ENCODE results near the gene LYST.

The LYST gene

DNA sequence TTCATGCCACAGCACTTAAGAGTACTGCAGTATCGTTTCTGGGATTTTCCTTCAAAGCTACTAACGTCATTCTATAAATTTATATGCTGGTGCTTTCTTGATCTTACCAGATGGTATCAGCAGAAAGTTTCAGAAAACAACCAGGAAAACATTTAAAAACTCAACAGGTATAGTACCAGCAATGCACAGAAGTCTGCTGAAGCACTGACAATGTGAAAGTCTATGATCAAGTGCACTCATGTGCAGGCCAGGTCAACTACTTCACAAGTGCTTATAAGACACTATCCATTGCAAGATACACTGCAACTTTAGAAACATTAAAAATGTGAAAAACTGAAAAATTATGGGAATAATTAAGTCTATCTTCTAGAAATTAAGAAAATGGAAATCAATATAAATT is 34.7 kb downstream of the LYST start:
- Mint-ChIP-seq H3K27me3 (ENCODE audit: low read depth, poor library complexity) (no peaks in the 10 kb centered on the region), H3K4me1 (no peaks in the 10 kb centered on the region), H3K4me3 (no peak overlapping the region), H3K27ac (no peak overlapping the region), H3K36me3 (ENCODE audit: low read depth) (no peaks in the 10 kb centered on the region), H3K9me3 (no peaks in the 10 kb centered on the region)
- DNase-seq, result no peak
- TF ChIP-seq, protein P1, sequence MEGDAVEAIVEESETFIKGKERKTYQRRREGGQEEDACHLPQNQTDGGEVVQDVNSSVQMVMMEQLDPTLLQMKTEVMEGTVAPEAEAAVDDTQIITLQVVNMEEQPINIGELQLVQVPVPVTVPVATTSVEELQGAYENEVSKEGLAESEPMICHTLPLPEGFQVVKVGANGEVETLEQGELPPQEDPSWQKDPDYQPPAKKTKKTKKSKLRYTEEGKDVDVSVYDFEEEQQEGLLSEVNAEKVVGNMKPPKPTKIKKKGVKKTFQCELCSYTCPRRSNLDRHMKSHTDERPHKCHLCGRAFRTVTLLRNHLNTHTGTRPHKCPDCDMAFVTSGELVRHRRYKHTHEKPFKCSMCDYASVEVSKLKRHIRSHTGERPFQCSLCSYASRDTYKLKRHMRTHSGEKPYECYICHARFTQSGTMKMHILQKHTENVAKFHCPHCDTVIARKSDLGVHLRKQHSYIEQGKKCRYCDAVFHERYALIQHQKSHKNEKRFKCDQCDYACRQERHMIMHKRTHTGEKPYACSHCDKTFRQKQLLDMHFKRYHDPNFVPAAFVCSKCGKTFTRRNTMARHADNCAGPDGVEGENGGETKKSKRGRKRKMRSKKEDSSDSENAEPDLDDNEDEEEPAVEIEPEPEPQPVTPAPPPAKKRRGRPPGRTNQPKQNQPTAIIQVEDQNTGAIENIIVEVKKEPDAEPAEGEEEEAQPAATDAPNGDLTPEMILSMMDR (IDR thresholded peaks at IDR 0.05), result no peak

GRCh38 chr1:235831148-235831547 is 35.6 kb downstream of the LYST start:
- Mint-ChIP-seq H3K4me1 (no peaks in the 10 kb centered on the region), H3K27ac (no peak overlapping the region), H3K36me3 (ENCODE audit: low read depth) (no peaks in the 10 kb centered on the region), H3K4me3 (no peak overlapping the region), H3K27me3 (ENCODE audit: low read depth, poor library complexity) (no peaks in the 10 kb centered on the region), H3K9me3 (no peaks in the 10 kb centered on the region)
- DNase-seq, result no peak
- TF ChIP-seq, protein P1 (IDR thresholded peaks at IDR 0.05), result no peak

- Mint-ChIP-seq H3K27ac (no peak overlapping the region), H3K36me3 (ENCODE audit: low read depth) (no peaks in the 10 kb centered on the region), H3K9me3 (no peaks in the 10 kb centered on the region), H3K4me1 (no peaks in the 10 kb centered on the region), H3K27me3 (ENCODE audit: low read depth, poor library complexity) (peaks cover 4% of the 10 kb centered on the region), H3K4me3 (no peak overlapping the region)
- no peak for DNase-seq
- TF ChIP-seq, protein P1 (IDR thresholded peaks at IDR 0.05), result no peak
Measured at GRCh38 chr1:235826102-235826854, 40.4 kb downstream of the LYST start.

DNA sequence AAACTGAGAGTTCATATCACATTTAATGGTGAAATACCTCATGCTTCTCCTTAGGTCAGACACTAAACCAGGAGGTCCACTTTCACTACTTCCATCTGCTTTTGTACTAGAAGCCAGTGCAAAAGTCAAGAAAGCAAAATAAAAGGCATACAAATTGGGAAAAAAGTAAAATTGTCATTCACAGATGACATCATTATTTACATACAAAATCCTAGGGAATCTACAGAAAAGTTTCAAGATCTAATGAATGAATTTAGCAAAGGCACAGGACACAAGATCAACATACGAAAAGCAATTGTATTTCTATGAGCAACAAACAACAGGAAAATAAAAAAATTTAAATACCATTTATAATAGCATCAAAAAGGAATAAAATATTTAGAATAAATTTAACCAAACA is 41.5 kb downstream of the LYST start:
- Mint-ChIP-seq H3K27me3 (ENCODE audit: low read depth, poor library complexity) (peaks cover 4% of the 10 kb centered on the region), H3K4me3 (no peak overlapping the region), H3K27ac (no peak overlapping the region), H3K4me1 (no peaks in the 10 kb centered on the region), H3K36me3 (ENCODE audit: low read depth) (no peaks in the 10 kb centered on the region), H3K9me3 (no peaks in the 10 kb centered on the region)
- TF ChIP-seq, protein P1 (IDR thresholded peaks at IDR 0.05), result no peak
- DNase-seq, result no peak

GRCh38 chr1:235823684-235824083 is 43.0 kb downstream of the LYST start:
- TF ChIP-seq, protein P1 (IDR thresholded peaks at IDR 0.05), result no peak
- Mint-ChIP-seq H3K4me1 (no peaks in the 10 kb centered on the region), H3K27ac (peak overlapping the region; percentile 24), H3K36me3 (ENCODE audit: low read depth) (no peaks in the 10 kb centered on the region), H3K4me3 (no peak overlapping the region), H3K27me3 (ENCODE audit: low read depth, poor library complexity) (peaks cover 4% of the 10 kb centered on the region), H3K9me3 (no peaks in the 10 kb centered on the region)
- DNase-seq, result no peak

DNA sequence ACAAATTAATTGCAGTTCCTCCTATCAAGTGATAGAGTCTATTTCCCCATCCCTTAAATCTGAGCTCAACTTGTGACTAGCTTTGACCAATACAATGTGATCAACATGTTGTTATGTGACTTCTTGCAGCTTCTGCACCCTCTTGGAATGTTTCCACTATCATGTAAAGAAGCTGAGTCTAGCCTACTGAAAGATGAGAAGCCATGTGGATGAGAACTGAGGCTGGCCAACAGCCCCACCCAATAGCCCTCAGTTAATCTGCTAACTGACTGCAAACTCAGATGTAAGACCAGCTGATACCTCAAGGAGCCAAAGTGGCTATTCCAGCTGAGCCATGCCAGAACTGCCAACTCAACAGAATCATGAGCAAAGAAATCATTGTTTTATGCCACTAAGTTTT is 44.0 kb downstream of the LYST start:
- H3K36me3 Mint-ChIP-seq (ENCODE audit: low read depth), result no peaks in the 10 kb centered on the region
- H3K27me3 Mint-ChIP-seq (ENCODE audit: low read depth, poor library complexity), result peaks cover 4% of the 10 kb centered on the region
- no peak for DNase-seq

More for the DNA sequence above, 44.0 kb downstream of the LYST start:
- TF ChIP-seq, protein P1 (IDR thresholded peaks at IDR 0.05), result no peak
- Mint-ChIP-seq H3K9me3 (no peaks in the 10 kb centered on the region), H3K4me1 (no peaks in the 10 kb centered on the region), H3K4me3 (no peak overlapping the region), H3K27ac (no peak overlapping the region)
